ENCODE results near the gene IL24.
A peak's percentile ranks its signal among the peaks of the same experiment; 100 is the strongest.

IL24 gene

DNA sequence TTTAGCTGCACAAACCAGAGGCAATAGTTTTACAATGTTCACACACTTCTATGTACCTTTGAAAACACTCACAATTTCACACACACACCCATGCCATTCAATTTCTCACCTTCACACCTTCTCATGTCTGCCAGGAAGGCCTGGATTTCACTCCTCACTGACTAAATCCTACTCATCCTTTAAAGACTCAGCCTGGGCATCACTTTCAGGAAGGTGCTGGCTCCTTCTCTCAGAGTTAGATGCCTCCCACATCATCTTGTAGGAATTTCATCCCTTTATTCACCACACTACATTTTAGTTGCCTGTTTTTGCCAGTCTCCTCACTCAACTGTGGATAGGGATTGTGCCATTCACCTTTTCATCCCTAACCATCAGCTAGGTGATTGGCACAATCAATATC lies 29.5 kb upstream of the IL24 start:
- H3K36me3 Mint-ChIP-seq: no peaks in the 10 kb centered on the region
- ATAC-seq (no peak), DNase-seq (ENCODE audit: low spot score in 2 of 2) (no peak)
- H3K27ac Mint-ChIP-seq: no peak overlapping the region
- H3K4me3 Mint-ChIP-seq: no peak overlapping the region
- H3K4me1 Mint-ChIP-seq: peaks cover 11% of the 10 kb centered on the region
- no peaks in the 10 kb centered on the region for H3K9me3 Mint-ChIP-seq

DNA sequence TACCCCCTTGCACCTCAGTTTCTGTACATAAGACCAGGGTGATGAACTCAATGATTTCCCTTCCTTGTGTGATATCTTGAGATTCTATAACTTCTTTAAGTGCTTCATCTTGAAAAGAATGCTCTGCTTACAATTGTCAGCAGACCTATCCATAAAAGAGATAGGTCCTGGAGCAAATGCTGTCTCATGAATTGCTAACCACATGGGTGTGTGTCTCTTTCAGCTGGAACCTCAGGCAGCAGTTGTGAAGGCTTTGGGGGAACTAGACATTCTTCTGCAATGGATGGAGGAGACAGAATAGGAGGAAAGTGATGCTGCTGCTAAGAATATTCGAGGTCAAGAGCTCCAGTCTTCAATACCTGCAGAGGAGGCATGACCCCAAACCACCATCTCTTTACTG lies 29.0 kb upstream of the IL24 start:
- H3K27ac Mint-ChIP-seq: no peak overlapping the region
- ATAC-seq: no peak
- no peaks in the 10 kb centered on the region for H3K36me3 Mint-ChIP-seq
- H3K9me3 Mint-ChIP-seq: no peaks in the 10 kb centered on the region
- no peak overlapping the region for H3K4me3 Mint-ChIP-seq
- H3K4me1 Mint-ChIP-seq: peaks cover 11% of the 10 kb centered on the region
- DNase-seq (ENCODE audit: low spot score in 2 of 2): no peak

DNA sequence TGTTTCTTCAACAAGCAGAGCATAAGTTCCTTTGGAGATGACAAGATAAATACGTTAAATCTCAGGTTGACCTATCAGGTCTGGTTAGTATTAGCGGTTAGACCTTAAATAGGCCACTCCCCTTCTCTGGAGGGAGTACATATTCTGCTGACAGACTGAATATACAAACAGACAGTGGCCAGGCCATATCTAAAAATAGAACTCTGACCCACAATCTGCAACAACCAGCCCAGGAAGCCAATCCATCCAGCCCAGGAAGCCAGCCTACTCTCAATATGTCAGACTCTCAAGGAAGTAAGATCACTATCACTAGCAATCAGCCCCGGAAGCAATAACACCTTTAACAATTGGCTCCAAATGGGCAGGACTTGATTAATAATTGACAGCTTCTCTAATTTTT lies 25.1 kb upstream of the IL24 start:
- H3K36me3 Mint-ChIP-seq: no peaks in the 10 kb centered on the region
- DNase-seq (ENCODE audit: low spot score in 2 of 2) (no peak), ATAC-seq (no peak)
- no peak overlapping the region for H3K4me3 Mint-ChIP-seq
- peaks cover 3% of the 10 kb centered on the region for H3K9me3 Mint-ChIP-seq
- H3K27ac Mint-ChIP-seq: no peak overlapping the region
- H3K4me1 Mint-ChIP-seq: no peaks in the 10 kb centered on the region

DNA sequence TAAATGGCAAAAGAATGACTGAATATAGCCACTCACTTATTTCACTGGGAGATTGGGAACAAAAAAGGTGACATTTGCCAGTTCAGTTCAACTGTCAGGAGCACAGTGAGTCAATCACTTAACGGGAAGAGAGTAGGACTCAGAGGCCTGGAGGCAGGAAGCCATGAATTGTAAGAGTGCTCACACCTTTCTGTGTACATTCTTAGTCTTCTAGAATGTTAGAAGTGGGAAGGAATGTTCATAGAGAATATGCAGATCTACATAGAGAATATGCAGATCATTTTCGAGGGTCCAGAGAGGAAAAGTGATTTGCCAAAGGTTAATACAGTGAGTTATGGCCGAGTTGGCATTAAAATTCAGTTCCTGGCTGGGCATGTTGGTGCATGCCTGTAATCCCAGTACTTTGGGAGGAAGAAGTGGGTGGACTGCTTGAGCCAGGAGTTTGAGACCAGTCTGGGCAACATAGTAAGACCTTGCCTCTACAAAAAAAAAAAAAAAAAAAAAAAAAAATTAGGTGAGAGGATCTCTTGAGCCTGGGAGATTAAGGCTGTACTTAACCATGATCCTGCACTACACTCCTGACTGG lies 23.5 kb upstream of the IL24 start:
- DNase-seq (ENCODE audit: low spot score in 2 of 2) (no peak), ATAC-seq (no peak)
- Mint-ChIP-seq H3K27ac (no peak overlapping the region), H3K4me1 (no peaks in the 10 kb centered on the region), H3K4me3 (no peak overlapping the region), H3K36me3 (no peaks in the 10 kb centered on the region), H3K9me3 (peaks cover 7% of the 10 kb centered on the region)

DNA sequence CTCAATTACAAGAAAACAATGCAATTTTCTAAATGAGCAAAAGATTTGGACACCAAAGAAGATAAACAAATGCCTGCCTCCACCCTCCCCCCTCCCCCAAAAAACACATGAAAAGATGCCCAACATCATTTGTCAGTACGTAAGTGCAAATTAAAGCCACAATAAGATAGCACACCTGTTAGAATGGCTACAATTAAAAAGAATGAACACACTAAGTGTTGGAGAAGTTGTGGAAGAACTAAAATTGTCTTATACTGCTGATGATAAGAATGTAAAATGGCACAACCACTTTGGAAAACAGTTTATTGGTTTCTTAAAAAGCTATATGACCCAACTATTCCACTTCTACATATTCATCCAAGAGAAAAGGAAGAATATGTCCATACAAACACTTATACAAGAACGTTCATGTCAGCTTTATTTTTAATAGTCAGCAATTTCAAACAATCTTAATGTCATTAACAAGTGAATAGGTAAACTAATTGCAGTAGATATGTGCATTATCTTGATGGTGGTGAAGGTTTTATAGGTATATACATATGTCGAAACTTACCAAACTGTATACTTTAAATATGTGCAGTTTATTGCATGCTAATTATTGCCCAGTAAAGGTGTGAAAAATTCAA lies 21.4 kb upstream of the IL24 start:
- peaks cover 7% of the 10 kb centered on the region for H3K4me1 Mint-ChIP-seq
- H3K27ac Mint-ChIP-seq: no peak overlapping the region
- no peak for ATAC-seq
- no peaks in the 10 kb centered on the region for H3K36me3 Mint-ChIP-seq
- H3K4me3 Mint-ChIP-seq: no peak overlapping the region
- DNase-seq (ENCODE audit: low spot score in 2 of 2): no peak
- peaks cover 12% of the 10 kb centered on the region for H3K9me3 Mint-ChIP-seq

DNA sequence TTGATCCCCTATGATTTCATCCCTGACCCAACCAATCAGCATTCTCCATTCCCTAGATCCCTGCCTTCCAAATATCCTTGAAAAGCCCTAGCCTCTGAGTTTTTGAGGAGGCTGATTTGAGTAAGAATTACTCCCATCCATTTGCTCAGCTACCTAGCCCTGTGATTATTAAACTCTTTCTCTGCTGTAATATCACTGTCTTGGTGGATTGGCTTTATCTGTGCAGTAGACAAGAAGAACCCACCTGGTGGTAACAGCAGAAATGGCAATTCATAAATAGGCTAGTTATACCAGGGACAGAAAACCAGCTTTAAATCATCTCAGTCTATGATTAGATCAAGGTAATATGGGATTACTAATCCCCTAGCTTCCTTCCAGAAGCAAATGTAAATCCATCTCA lies 18.8 kb upstream of the IL24 start:
- H3K4me1 Mint-ChIP-seq: peaks cover 7% of the 10 kb centered on the region
- no peak overlapping the region for H3K4me3 Mint-ChIP-seq
- H3K27ac Mint-ChIP-seq: no peak overlapping the region
- peaks cover 12% of the 10 kb centered on the region for H3K9me3 Mint-ChIP-seq
- no peaks in the 10 kb centered on the region for H3K36me3 Mint-ChIP-seq
- no peak for DNase-seq (ENCODE audit: low spot score in 2 of 2)
- no peak for ATAC-seq

DNA sequence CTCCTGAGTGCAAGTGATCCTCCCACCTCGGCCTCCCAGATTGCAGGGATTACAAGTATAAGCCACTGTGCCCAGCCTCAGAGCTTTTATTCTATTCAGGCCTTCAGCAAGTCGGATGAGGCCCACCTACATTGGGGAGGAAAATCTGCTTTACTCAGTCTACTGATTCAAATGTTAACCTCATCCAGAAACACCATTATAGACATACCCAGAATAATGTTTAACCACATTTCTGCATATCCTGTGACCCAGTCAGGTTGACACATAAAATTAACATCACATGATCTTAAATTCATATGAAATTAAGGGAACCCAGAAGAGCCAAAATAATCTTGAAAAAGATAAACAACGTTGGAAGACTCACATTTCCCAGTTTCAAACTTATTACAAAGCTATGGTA lies 16.9 kb upstream of the IL24 start:
- Mint-ChIP-seq H3K4me3 (no peak overlapping the region), H3K9me3 (peaks cover 12% of the 10 kb centered on the region), H3K36me3 (no peaks in the 10 kb centered on the region), H3K27ac (peak overlapping the region; percentile 27), H3K4me1 (peaks cover 13% of the 10 kb centered on the region)
- ATAC-seq: peak; percentile 88
- DNase-seq (ENCODE audit: low spot score in 2 of 2): no peak

DNA sequence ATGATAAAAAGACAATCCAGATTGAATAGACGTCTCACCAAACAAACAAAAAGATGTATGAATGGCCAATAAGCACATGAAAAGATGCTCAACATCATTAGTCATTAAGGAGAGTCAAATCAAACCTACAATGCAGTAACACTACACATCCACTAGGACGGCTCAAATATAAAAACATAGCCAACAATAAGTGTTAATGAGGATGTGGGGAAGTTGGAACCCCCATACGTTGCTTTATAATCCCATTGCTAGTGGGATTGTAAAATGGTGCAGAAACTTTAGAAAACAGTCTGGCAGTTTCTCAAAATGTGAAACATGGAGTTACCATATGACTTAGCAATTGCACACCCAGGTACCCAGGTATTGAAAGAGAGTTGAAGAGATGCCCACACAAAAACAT lies 14.7 kb upstream of the IL24 start:
- no peak for DNase-seq (ENCODE audit: low spot score in 2 of 2)
- ATAC-seq: no peak
- Mint-ChIP-seq H3K36me3 (no peaks in the 10 kb centered on the region), H3K9me3 (peaks cover 9% of the 10 kb centered on the region), H3K4me1 (peaks cover 13% of the 10 kb centered on the region), H3K4me3 (no peak overlapping the region), H3K27ac (no peak overlapping the region)

DNA sequence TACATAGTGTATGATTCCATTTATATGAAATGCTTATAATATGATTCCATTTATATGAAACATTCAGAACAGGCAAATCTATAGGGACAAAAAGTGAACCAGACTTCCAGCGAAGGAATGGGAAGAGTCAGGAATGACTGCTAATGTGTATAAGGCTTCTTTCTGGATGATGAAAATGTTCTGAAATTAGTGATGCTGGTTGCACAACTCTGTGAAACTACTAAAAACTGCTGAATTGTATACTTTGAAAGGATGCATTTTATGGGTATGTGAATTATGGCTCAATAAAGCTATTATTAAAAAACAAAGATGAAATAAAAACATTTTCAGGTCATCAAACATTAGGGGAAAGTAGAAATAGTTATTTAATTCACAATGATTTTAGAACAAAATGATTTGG lies 14.1 kb upstream of the IL24 start:
- Mint-ChIP-seq H3K36me3 (no peaks in the 10 kb centered on the region), H3K9me3 (peaks cover 8% of the 10 kb centered on the region), H3K4me3 (no peak overlapping the region), H3K27ac (no peak overlapping the region), H3K4me1 (peaks cover 14% of the 10 kb centered on the region)
- ATAC-seq (no peak), DNase-seq (ENCODE audit: low spot score in 2 of 2) (no peak)

DNA sequence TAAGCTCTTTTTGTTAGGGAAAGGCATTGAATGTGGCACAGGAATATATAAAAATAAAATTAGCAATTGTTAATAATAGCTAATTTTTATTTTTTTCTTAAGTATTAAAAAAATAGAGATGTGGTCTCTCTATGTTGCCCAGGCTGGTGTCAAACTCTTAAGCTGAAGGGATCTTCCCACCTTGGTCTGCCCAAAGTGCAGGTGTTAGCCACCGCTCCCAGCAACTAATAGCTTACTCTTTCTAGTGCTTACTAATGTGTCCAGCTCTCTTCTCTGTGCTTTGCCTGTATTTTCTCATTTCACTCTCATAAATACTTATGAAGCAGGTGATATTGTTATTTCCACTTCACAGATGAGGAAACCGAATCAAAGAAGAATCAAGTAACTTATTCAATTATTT lies 13.4 kb upstream of the IL24 start:
- Mint-ChIP-seq H3K4me1 (peaks cover 18% of the 10 kb centered on the region), H3K27ac (no peak overlapping the region), H3K4me3 (no peak overlapping the region), H3K36me3 (no peaks in the 10 kb centered on the region), H3K9me3 (peaks cover 3% of the 10 kb centered on the region)
- ATAC-seq: no peak
- DNase-seq (ENCODE audit: low spot score in 2 of 2): no peak

DNA sequence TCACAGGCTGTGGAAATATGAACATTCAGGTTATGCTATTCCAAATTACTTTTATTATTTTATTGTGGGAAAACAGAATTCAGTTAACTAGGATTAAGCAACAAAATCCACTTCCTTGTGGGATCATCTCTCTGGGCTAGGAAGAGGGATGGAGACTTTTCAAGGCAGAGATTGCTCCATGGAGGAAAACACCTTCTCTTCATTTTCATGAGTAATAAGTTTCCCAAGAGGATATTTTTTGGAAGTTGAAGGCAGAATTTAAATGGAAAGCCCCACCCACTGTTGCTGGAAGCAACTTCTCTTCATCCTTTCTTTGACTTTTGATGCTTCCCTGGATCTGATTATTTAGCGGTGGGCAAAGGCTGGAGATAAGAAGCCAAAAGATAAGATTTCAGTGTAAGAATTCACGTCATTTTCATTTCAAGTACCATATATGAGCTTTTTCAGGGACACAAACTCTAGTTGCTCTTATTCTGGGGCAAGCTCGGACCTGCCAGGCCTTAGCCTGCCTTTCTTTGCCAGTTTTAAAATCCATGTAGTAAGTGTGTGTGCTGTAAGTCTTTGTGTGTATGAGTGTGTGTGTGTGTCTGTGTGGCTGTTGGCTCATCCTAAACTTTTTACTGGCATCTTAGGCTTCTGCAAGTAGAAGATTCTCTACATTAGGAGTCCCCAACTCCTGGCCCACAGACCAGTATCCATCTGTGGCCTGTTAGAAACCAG lies 11.7 kb upstream of the IL24 start:
- no peak overlapping the region for H3K4me3 Mint-ChIP-seq

DNA sequence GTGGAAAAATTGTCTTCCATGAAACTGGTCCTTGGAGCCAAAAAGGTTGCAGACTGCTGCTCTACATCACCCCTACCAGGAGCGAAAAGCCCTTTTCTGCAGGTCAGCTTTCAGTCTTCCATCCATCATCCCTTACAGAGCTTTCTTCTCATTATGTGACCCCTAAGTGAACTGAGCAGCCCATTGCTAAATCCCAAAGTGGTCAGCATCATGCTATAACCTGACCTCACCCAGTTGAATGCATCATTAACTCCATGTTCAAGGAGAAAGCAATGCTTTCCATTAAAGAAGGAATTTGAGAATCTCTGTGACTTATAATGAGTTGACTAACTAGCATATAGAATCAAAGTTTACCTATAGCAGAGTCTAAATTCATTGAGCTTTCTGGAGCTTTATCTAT lies 10.4 kb upstream of the IL24 start:
- no peaks in the 10 kb centered on the region for H3K36me3 Mint-ChIP-seq
- no peaks in the 10 kb centered on the region for H3K9me3 Mint-ChIP-seq
- H3K4me1 Mint-ChIP-seq: peaks cover 27% of the 10 kb centered on the region
- H3K4me3 Mint-ChIP-seq: no peak overlapping the region
- no peak overlapping the region for H3K27ac Mint-ChIP-seq
- ATAC-seq (no peak), DNase-seq (ENCODE audit: low spot score in 2 of 2) (no peak)

More for the DNA sequence above, 11.7 kb upstream of the IL24 start:
- Mint-ChIP-seq H3K36me3 (no peaks in the 10 kb centered on the region), H3K9me3 (no peaks in the 10 kb centered on the region), H3K4me1 (peaks cover 19% of the 10 kb centered on the region), H3K27ac (no peak overlapping the region)
- no peak for DNase-seq (ENCODE audit: low spot score in 2 of 2)
- ATAC-seq: no peak

DNA sequence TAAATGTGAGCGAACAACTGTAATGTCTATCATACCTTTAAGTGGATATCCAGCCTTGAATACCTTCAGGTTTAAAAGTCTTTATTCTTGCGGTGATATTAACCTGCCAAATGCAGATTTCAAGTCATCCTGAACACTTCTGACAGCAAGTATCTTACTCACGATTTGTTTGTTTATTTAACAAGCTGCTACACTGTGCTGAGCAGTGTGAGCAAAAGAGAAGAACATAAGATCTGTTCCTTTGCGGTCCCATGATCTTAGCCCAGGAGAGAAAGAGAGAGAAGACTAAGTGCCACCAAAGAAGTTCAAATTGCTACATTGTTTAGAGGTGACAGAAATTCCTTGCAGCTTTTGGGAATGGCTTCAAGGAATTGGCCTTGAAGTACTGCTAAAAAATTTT lies 9.5 kb upstream of the IL24 start:
- Mint-ChIP-seq H3K36me3 (no peaks in the 10 kb centered on the region), H3K4me3 (no peak overlapping the region), H3K27ac (no peak overlapping the region), H3K9me3 (no peaks in the 10 kb centered on the region), H3K4me1 (peaks cover 27% of the 10 kb centered on the region)
- ATAC-seq (no peak), DNase-seq (ENCODE audit: low spot score in 2 of 2) (no peak)

DNA sequence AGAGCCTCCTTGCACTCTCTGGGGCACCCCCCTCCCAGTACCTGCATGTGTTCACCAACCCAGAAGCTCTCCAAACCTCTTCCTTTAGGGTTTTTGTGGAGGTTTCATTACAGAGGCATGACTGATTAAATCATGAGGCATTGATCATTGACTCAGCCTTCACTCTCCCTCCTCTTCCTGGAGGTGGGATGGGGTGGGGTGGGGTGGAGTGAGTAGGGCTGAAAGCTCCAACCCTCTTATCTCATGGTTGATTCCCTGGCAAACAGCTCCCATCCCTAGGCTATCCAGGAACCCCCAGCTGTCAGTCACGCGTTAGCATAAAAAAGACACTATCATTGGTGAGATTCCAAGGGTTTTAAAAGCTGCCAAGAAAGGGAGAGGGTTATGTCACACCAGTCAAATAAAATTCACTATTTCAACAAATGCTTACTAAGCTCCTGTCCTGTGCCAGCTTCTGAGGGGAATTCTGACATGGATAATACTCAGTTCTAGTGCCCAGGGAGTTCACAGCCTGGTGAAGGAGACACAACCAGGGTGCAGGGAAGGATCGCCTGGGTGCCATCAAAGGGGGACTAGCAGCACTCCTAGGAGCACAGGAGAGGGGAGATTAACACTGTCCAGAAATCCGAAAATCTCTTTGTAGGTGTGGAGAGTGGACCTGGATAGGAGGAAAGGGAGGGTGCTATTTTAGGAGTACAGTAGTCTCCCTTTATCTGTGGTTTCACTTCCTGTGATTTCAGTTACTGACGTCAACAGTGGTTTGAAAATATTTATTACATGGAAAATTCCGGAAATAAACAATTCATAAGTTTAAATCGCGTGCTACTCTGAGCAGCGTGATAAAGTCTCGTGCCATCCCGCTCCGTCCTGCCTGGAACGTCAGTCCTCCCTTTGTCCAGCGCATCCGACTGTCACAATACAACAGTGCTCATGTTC lies 6.8 kb upstream of the IL24 start:
- no peak overlapping the region for H3K27ac Mint-ChIP-seq
- no peaks in the 10 kb centered on the region for H3K36me3 Mint-ChIP-seq
- ATAC-seq: peak; percentile 46
- H3K4me3 Mint-ChIP-seq: no peak overlapping the region
- no peak for DNase-seq (ENCODE audit: low spot score in 2 of 2)
- H3K4me1 Mint-ChIP-seq: peaks cover 22% of the 10 kb centered on the region
- no peaks in the 10 kb centered on the region for H3K9me3 Mint-ChIP-seq

DNA sequence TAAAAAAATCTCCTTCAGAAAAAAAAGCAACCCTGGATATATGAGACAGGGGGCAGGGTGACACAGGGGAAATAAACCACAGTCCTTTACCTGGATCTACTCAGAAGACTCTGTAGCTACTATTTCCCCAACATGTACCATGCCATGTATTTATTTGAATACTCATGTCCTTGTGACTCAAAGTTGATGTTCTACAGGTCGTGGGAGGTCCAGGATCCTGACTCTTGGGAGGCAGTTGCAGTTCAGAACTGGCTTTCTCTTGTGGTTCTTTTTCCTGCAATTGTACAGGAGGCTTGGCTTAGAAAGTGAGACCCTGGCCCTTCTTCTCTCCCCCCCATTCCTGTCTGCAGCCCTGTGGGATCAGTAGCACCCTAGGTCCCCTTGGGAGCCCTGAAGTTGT lies 5.8 kb upstream of the IL24 start:
- no peak overlapping the region for H3K4me3 Mint-ChIP-seq
- no peaks in the 10 kb centered on the region for H3K9me3 Mint-ChIP-seq
- DNase-seq (ENCODE audit: low spot score in 2 of 2) (no peak), ATAC-seq (no peak)
- no peak overlapping the region for H3K27ac Mint-ChIP-seq
- H3K36me3 Mint-ChIP-seq: no peaks in the 10 kb centered on the region
- H3K4me1 Mint-ChIP-seq: peaks cover 22% of the 10 kb centered on the region

Data from stimulated activated effector memory CD8-positive, alpha-beta T cell treated with anti-CD3 and anti-CD28 coated beads, Interleukin-12 subunit alpha, Interleukin-12 subunit beta, amount 100 ng/mL, for 72 hours (primary cell).